WTC11 (cell line): ENCODE data around the gene MCMBP. TPM values are rescaled to one million over a fixed set of nuclear protein-coding genes. Genes with fewer than 3 reads are reported as not detected.
A peak's percentile ranks its signal among the peaks of the same experiment; 100 is the strongest.

Experiments used
- ATAC-seq: fragments of 200-7000 bp; cut with Tn5 transposase; 2 replicates; pipeline ENCODE4 v1.10.0; 2021; ENCODE audit warnings: mild to moderate bottlenecking, moderate library complexity
- CTCF ChIA-PET: fragments of 300-600 bp; sonication (Branson Sonifier 250); formaldehyde crosslinking; loops from one replicate; lab custom pipeline; 2021; ENCODE audit warnings: antibody characterized with exemption; lab: Charles Lee
- POLR2A ChIA-PET: fragments of 350-600 bp; sonication (Branson Sonifier 250); formaldehyde crosslinking; loops from one replicate; lab custom pipeline; 2021; ENCODE audit warnings: antibody characterized with exemption; lab: Charles Lee
- DNase-seq: peaks from one replicate; pipeline ENCODE4 v3.0.0; 2021; ENCODE audit warnings: low spot score
- H3K27ac Mint-ChIP-seq: 2 replicates; pipeline ENCODE4 v1.8.0; 2021; ENCODE audit warnings: mixed read lengths
- H3K27me3 Mint-ChIP-seq: 2 replicates; pipeline ENCODE4 v1.8.0; 2021; ENCODE audit warnings: low read depth, mild to moderate bottlenecking, moderate library complexity, mixed read lengths
- H3K36me3 Mint-ChIP-seq: 2 replicates; pipeline ENCODE4 v1.8.0; 2021; ENCODE audit warnings: mixed read lengths
- H3K4me1 Mint-ChIP-seq: 2 replicates; pipeline ENCODE4 v1.8.0; 2022; ENCODE audit warnings: mixed read lengths
- H3K4me3 Mint-ChIP-seq: 2 replicates; pipeline ENCODE4 v1.8.0; 2021; ENCODE audit warnings: mild to moderate bottlenecking, moderate library complexity, mixed read lengths
- H3K9me3 Mint-ChIP-seq: 2 replicates; pipeline ENCODE4 v1.8.0; 2021; ENCODE audit warnings: mixed read lengths
- AR ChIP-seq: fragments of 250-450 bp; sonication (Bioruptor Pico); IDR thresholded peaks from 2 replicates; pipeline ENCODE4 v1.9.0; 2021; ENCODE audit warnings: mild to moderate bottlenecking
- CBFB ChIP-seq: sonication (generic); formaldehyde crosslinking; IDR thresholded peaks from 2 replicates; pipeline ENCODE4 v1.8.1; 2022; ENCODE audit warnings: mild to moderate bottlenecking, low read depth, missing genetic modification reagents
- CREM ChIP-seq: sonication (generic); formaldehyde crosslinking; IDR thresholded peaks from 2 replicates; pipeline ENCODE4 v1.8.1; 2022; ENCODE audit warnings: mild to moderate bottlenecking, missing genetic modification reagents, moderate library complexity
- E2F5 ChIP-seq: sonication (generic); formaldehyde crosslinking; IDR thresholded peaks from 2 replicates; pipeline ENCODE4 v1.8.1; 2022; ENCODE audit warnings: mild to moderate bottlenecking, moderate library complexity, missing genetic modification reagents
- ETV6 ChIP-seq: sonication (generic); formaldehyde crosslinking; IDR thresholded peaks from 2 replicates; pipeline ENCODE4 v1.8.1; 2022; ENCODE audit warnings: mild to moderate bottlenecking, missing genetic modification reagents
- FOXP1 ChIP-seq: sonication (generic); formaldehyde crosslinking; IDR thresholded peaks from 2 replicates; pipeline ENCODE4 v1.8.0; 2022; ENCODE audit warnings: missing genetic modification reagents, mild to moderate bottlenecking, moderate library complexity, borderline replicate concordance
- IRF2 ChIP-seq: sonication (generic); formaldehyde crosslinking; IDR thresholded peaks from 2 replicates; pipeline ENCODE4 v1.8.0; 2022; ENCODE audit warnings: low read depth, missing genetic modification reagents, borderline replicate concordance
- JAZF1 ChIP-seq: fragments of 250-450 bp; sonication (Bioruptor Pico); IDR thresholded peaks from 2 replicates; pipeline ENCODE4 v1.9.0; 2021; ENCODE audit warnings: moderate library complexity, mild to moderate bottlenecking, inconsistent platforms
- MYBL2 ChIP-seq: sonication (generic); formaldehyde crosslinking; IDR thresholded peaks from 2 replicates; pipeline ENCODE4 v1.8.1; 2023; ENCODE audit warnings: mild to moderate bottlenecking, moderate library complexity, missing genetic modification reagents
- NFE2L1 ChIP-seq: sonication (generic); formaldehyde crosslinking; IDR thresholded peaks from 2 replicates; pipeline ENCODE4 v1.8.1; 2023; ENCODE audit warnings: missing genetic modification reagents
- NR2C2 ChIP-seq: sonication (generic); formaldehyde crosslinking; IDR thresholded peaks from 2 replicates; pipeline ENCODE4 v1.8.0; 2022; ENCODE audit warnings: mild to moderate bottlenecking, missing genetic modification reagents
- OVOL2 ChIP-seq: fragments of 250-450 bp; sonication (Bioruptor Pico); IDR thresholded peaks from 2 replicates; pipeline ENCODE4 v1.9.0; 2021; ENCODE audit warnings: mild to moderate bottlenecking, borderline replicate concordance
- RELA ChIP-seq: sonication (generic); formaldehyde crosslinking; IDR thresholded peaks from 2 replicates; pipeline ENCODE4 v1.8.1; 2022; ENCODE audit warnings: missing genetic modification reagents, mild to moderate bottlenecking, borderline replicate concordance
- STAT6 ChIP-seq: sonication (generic); formaldehyde crosslinking; conservative IDR thresholded peaks from 2 replicates; pipeline ENCODE4 v1.8.1; 2023; ENCODE audit warnings: mild to moderate bottlenecking, low read depth, missing genetic modification reagents, moderate library complexity
- TEAD4 ChIP-seq: sonication (generic); formaldehyde crosslinking; IDR thresholded peaks from 2 replicates; pipeline ENCODE4 v1.8.0; 2022; ENCODE audit warnings: mild to moderate bottlenecking, missing genetic modification reagents
- ZBTB21 ChIP-seq: sonication (generic); formaldehyde crosslinking; IDR thresholded peaks from 2 replicates; pipeline ENCODE4 v1.8.1; 2023; ENCODE audit warnings: mild to moderate bottlenecking, missing genetic modification reagents, borderline replicate concordance
- ZMAT4 ChIP-seq: fragments of 250-450 bp; sonication (Bioruptor Pico); IDR thresholded peaks from 2 replicates; pipeline ENCODE4 v1.9.0; 2021; ENCODE audit warnings: mild to moderate bottlenecking
- ZNF263 ChIP-seq: sonication (generic); formaldehyde crosslinking; IDR thresholded peaks from 2 replicates; pipeline ENCODE4 v1.8.1; 2022; ENCODE audit warnings: low read depth, mild to moderate bottlenecking, moderate library complexity, missing genetic modification reagents
- ZNF281 ChIP-seq: sonication (generic); formaldehyde crosslinking; IDR thresholded peaks from 2 replicates; pipeline ENCODE4 v1.8.0; 2023; ENCODE audit warnings: mild to moderate bottlenecking, missing genetic modification reagents
- total RNA-seq: library from RNA; stranded (reverse); gene quantifications from 3 replicates; pipeline ENCODE4 v1.2.3, GENCODE V29; 2021

The MCMBP gene
- total RNA-seq, 1 experiment from 2014 or later, result 64.7 TPM

GRCh38 chr10:119821182-119821581 lies 51.5 kb downstream of the MCMBP start:
- H3K27ac Mint-ChIP-seq, result peak overlapping the region; percentile 73
- H3K9me3 Mint-ChIP-seq, result no peaks in the 10 kb centered on the region
- TF ChIP-seq ZNF281 (CRISPR knock-in tag) (no peak), OVOL2 (CRISPR knock-in tag) (no peak), STAT6 (CRISPR knock-in tag) (no peak), MYBL2 (CRISPR knock-in tag) (no peak), ZNF263 (no peak), IRF2 (CRISPR knock-in tag) (no peak), NFE2L1 (CRISPR knock-in tag) (no peak), ZMAT4 (CRISPR knock-in tag) (no peak), AR (CRISPR knock-in tag) (no peak), RELA (CRISPR knock-in tag) (no peak), FOXP1 (CRISPR knock-in tag) (no peak), ZBTB21 (CRISPR knock-in tag) (no peak), TEAD4 (CRISPR knock-in tag) (no peak), JAZF1 (no peak), CBFB (CRISPR knock-in tag) (no peak)
- ChIA-PET CTCF (interaction anchor here (0.6 to 1.0 kb wide), 2 partner anchors 71 to 661 kb away, joined by 3 to 4 read pairs; no protein-coding TSS in a partner anchor), POLR2A (no interaction called here)
- H3K4me3 Mint-ChIP-seq, result peak overlapping the region; percentile 72
- peaks cover 27% of the 10 kb centered on the region for H3K36me3 Mint-ChIP-seq
- no peak for ATAC-seq
- no peak for DNase-seq
- no peaks in the 10 kb centered on the region for H3K27me3 Mint-ChIP-seq
- peaks cover 32% of the 10 kb centered on the region for H3K4me1 Mint-ChIP-seq

- Mint-ChIP-seq H3K9me3 (no peaks in the 10 kb centered on the region), H3K27me3 (no peaks in the 10 kb centered on the region), H3K36me3 (peaks cover 19% of the 10 kb centered on the region), H3K4me1 (peaks cover 32% of the 10 kb centered on the region), H3K4me3 (peak overlapping the region; percentile 72), H3K27ac (peak overlapping the region; percentile 94)
- peak; percentile 13 for ATAC-seq
- peak; percentile 23 for DNase-seq
- TF ChIP-seq NR2C2 (no peak), JAZF1 (no peak), ETV6 (CRISPR knock-in tag) (0 out of 2 replicates have a peak, but pooled peaks have one; percentile 3), E2F5 (CRISPR knock-in tag) (0 out of 2 replicates have a peak, but pooled peaks have one; percentile 11), CREM (CRISPR knock-in tag) (no peak; the same call in 1 of the 2 replicates)
- ChIA-PET CTCF (interaction anchor here (0.5 to 5.7 kb wide), 12 partner anchors 13 to 565 kb away, joined by 3 to 49 read pairs (median 4); partner anchors contain the start of genes INPP5F and SEC23IP), POLR2A (interaction anchor here (0.9 to 2.5 kb wide), 3 partner anchors 54 to 131 kb away, joined by 4 to 13 read pairs (median 8); partner anchors contain the start of genes INPP5F and MCMBP)
These were observed 53.8 kb downstream of the MCMBP start for GRCh38 chr10:119818889-119819270.
